NCI-H774 (cell line): ENCODE results near the gene ACO1.

Source experiments
- DNase-seq: peaks from one replicate; lab custom pipeline; 2025; lab: John Stamatoyannopoulos, UW

ACO1 gene

GRCh38 chr9:32382565-32383320 lies 1.7 kb upstream of the ACO1 start:
- no peak for DNase-seq

DNA sequence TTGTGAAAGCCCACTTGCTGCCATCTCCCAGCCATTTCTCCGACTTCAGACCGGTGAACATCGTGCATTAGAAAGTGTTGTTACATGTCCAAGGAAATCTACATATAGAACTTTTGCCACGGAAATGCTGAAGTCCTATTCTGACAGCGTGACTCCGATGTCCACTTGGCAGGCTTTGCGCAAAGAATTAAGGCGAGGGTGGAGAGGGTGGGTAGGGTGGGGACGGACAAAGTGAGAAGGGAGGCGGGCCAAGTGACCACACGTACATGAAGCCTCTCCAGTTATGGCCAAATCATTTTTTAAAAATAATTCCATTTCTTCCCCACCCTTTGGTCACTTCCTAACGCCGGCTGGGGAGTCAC lies 460 bp upstream of the ACO1 start:
- no peak for DNase-seq

DNA sequence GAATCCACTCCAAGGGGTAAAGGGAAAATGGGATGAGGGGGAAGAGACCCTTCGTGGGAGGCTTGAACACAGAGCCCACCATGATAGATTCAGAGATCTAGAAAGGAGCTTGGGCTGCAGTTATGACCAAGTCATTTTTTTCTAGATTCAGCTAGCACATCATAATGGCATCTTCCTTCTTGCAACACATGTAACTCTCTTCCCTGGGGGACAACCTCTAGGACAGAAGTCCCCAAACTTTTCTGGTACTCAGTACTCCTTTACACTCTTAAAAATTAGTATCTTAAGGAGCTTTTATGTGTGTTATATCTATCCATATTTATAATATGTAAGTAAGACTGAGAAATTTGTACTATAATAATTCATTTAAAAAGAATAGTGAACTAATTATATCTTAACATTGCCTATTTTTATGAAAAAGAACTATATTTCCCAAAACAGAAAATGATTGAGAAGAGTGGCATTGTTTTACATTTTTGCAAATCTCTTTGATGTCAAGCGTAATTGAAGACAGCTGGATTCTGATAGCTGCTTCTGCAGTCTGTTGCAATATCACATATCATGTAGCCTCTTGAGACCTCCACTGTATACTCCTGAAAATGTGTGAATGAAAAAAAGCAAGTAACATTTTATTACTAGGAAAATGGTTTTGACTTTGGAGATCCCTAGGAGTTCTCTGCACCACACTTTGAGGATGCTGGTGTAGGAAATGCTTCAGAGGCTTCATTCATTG lies 875 bp downstream of the ACO1 start:
- DNase-seq = no peak

DNA sequence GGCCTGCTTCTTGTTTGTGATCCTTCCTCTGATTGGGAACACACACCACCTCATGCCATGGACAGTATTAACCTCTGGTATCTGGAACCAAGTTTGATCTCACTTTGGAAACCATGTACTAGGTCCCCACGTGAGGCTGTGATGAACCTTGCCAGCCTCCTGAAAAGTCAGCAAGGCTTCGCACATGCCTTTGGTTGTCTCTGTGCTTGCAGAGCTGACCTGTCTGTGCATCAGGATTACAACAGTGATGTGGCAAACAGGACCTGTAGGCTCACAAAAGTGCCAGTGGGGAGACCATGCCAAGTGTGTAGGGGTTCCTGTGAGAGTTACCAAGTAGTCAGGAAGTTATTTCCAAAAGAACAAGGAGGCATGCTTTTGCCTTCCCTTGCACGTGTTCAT lies 1.4 kb downstream of the ACO1 start:
- DNase-seq = no peak

DNA sequence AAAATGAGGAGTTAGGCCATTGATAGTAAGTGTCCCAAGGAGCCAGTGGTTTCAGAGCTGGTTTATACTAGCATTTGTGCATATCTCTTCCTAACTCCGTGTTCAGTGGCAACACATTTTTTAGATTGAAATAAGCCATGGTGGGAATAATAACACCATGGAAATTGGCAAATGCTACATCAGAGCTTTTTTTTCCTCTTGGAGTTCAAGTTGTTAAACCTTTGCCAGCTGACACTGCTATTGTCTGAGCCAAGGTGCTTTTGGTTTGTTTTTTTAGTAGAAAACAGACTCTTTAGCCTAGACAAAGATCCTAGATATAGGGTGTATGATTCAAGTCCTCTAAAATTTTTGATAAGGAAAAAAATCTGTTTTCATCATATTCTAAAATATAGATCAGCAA lies 2.8 kb downstream of the ACO1 start:
- no peak for DNase-seq

- DNase-seq = no peak
These were observed 4.9 kb downstream of the ACO1 start for GRCh38 chr9:32389365-32389764.

- no peak for DNase-seq
These were observed 9.5 kb downstream of the ACO1 start for GRCh38 chr9:32393911-32394310.

DNA sequence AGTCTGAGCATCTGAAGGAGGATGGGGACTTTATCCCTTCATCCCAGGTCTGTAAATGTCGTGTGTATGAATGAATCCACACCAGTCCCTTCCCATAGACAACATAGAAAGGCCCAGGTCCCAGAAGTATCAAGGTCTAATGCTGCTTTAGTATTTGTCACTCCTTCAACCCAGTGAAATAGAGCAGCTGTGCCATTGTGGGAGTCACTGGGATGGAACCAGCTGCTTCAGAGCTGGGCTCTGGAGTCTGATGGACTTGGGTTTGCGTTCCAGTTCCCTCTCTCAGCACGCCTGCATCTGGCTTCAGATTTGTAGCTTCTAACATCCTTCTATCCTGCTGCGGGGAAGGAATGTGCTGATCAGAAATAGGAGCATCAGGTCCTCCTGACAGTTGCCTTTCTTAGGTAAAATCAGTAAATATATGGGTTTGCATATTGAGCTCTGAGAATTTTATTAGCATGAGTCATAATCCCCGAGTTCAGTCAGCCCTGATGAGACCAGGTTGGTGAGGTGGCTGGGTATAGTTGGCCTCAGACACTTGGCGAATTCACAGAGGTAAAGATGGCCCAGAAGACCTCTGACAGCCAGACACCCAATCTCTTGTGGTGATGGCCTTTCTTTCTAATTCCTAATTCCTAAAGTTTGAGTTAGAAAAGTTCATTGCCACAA lies 10.1 kb downstream of the ACO1 start:
- no peak for DNase-seq

- no peak for DNase-seq
These were observed 11.2 kb downstream of the ACO1 start for GRCh38 chr9:32395510-32396216.

- DNase-seq = no peak
These were observed 13.8 kb downstream of the ACO1 start for GRCh38 chr9:32398207-32398606.

- no peak for DNase-seq
These were observed 14.8 kb downstream of the ACO1 start for GRCh38 chr9:32399110-32399815.

DNA sequence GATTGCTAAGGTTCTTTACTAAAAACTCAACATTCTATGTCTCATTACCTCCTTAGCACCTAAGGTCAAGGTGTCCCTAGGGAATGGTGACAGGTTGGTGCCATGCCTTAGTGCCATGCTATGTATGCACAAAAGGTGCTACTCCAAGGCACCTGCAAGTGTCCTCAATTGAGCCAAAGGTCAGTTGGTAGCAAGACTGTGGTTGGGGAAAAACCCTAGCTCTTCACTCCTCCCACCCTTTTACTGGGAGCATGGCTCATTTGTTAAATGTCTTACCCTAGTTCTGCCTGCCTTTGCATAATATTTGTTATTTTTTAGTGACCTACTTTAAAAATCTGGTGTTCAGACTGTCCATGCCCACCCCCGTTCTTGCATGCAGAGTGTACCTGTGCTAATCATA lies 17.0 kb downstream of the ACO1 start:
- no peak for DNase-seq

- no peak for DNase-seq
These were observed 19.3 kb downstream of the ACO1 start for GRCh38 chr9:32403567-32404260.

GRCh38 chr9:32404402-32404801 lies 20.0 kb downstream of the ACO1 start:
- no peak for DNase-seq

DNA sequence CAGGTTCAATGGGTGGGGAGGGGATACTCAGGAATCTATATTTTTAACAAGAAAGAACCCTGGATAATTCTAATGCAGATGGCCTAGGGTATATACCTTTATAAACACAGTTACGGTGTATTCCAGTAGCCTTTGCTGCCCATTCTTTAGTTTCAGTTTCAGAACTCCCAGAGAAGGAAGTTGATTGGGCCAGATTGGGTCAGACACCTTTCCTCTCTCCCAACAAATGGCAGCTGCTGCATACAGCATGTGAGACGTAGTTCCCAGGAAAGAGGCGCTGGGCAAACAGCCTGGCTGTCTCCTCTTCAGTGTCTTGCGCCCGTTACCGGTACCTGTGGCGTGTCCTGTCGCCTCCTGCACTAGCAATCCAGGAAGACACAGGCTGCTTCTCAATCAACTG lies 20.4 kb downstream of the ACO1 start:
- DNase-seq = peak; percentile 48

- DNase-seq = no peak
These were observed 21.1 kb downstream of the ACO1 start for GRCh38 chr9:32405506-32405905.

DNA sequence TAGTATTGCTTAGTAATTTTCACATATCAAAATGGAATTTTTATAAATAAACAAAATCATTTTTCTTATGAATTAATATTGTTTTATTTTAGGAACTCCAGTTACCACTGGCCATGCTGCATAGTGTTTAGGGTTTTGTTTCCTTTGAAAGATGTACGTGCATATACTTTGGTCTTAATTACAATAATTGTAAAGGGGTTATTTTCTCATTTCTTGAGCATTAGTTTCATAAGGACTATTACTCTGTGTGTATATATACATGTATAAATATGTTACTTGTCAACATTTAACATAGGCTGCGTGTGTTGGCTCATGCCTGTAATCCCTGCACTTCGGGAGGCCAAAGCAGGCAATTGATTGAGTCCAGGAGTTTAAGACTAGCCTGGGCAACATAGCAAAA lies 21.6 kb downstream of the ACO1 start:
- DNase-seq = no peak

DNA sequence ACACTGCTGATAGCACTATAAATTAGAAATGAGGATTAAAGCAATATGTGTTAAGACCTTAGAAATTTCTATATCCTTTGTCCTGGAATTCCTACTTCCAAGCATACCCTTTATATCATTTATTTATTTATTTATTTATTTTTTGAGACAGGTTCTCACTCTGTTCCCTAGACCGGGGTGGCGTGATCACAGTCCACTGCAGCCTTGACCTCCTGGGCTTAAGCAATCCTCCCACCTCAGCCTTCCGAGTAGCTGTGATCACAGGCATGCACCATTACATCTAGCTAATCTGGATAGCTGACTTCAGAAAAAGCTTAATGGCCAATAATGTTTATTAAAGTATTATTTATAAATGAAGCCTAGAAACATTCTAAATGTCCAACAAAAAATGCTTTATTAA lies 27.3 kb downstream of the ACO1 start:
- no peak for DNase-seq

- no peak for DNase-seq
These were observed 28.0 kb downstream of the ACO1 start for GRCh38 chr9:32412440-32412839.

DNA sequence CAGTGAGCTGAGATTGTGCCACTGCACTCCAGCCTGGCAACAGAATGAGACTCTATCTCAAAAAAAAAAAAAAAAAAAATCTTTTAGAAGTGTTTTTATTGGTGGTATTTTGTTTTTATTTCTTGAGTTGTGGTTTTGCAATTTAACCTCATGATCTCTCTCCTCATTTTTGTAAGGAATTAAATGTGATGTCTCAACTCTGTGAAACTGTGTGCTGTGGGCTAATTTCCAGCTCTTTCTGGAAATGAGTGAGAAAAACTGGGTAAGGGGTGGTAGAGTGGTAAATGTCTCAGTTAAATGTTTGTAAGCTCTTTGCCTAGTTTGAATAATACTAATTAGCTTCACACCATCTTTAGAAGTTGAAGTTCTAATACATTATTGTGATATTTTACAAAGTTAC lies 29.0 kb downstream of the ACO1 start:
- no peak for DNase-seq

GRCh38 chr9:32414856-32415255 lies 30.4 kb downstream of the ACO1 start:
- DNase-seq = no peak
